ENCODE results near the gene FSD1L. TPM values are rescaled to one million over a fixed set of nuclear protein-coding genes. Genes with fewer than 3 reads are reported as not detected.

FSD1L gene
- total RNA-seq, 1 experiment from 2014 or later = 5.6 TPM

- Histone ChIP-seq H3K9me3 (ENCODE audit: insufficient read depth, low read depth) (no peaks in the 10 kb centered on the region), H2AFZ (no peak overlapping the region), H3K79me2 (ENCODE audit: low read depth) (no peaks in the 10 kb centered on the region), H3K4me2 (no peak overlapping the region), H3K27ac (no peak overlapping the region), H3K27me3 (ENCODE audit: insufficient read depth, low read depth) (no peaks in the 10 kb centered on the region), H3K36me3 (ENCODE audit: low read depth) (no peaks in the 10 kb centered on the region), H3K9me2 (ENCODE audit: insufficient read depth) (no peaks in the 10 kb centered on the region), H4K20me1 (ENCODE audit: insufficient read depth) (no peaks in the 10 kb centered on the region), H3K4me3 (no peak overlapping the region), H3K4me1 (replicated peaks; ENCODE audit: insufficient read depth) (no peaks in the 10 kb centered on the region), H3F3A (ENCODE audit: insufficient read depth, low read depth) (no peaks in the 10 kb centered on the region)
- intact Hi-C loops (cut with micrococcal nuclease; ENCODE audit: unreplicated experiment) = no loop called here
- ChIA-PET POLR2A (ENCODE audit: unreplicated experiment) (no interaction called here), CTCF (no interaction called here)
- BruUV-seq (replicated peaks) = no TSS peak
- DNase-seq = no peak
- TF ChIP-seq CTCF (conservative IDR thresholded peaks at IDR 0.05) = no peak
- no peak for TF ChIP-seq EZH2 (IDR thresholded peaks at IDR 0.05; ENCODE audit: low read depth)
Observed at GRCh38 chr9:105459336-105459735, 11.5 kb downstream of the FSD1L start.

GRCh38 chr9:105466898-105467455 is 19.1 kb downstream of the FSD1L start:
- no peak for TF ChIP-seq EZH2 (IDR thresholded peaks at IDR 0.05; ENCODE audit: low read depth)
- no peak for TF ChIP-seq CTCF (conservative IDR thresholded peaks at IDR 0.05)
- Histone ChIP-seq H3K4me1 (replicated peaks; ENCODE audit: insufficient read depth) (no peaks in the 10 kb centered on the region), H3K27me3 (ENCODE audit: insufficient read depth, low read depth) (no peaks in the 10 kb centered on the region), H3K27ac (no peak overlapping the region), H3F3A (ENCODE audit: insufficient read depth, low read depth) (no peaks in the 10 kb centered on the region), H3K9me2 (ENCODE audit: insufficient read depth) (no peaks in the 10 kb centered on the region), H3K4me3 (no peak overlapping the region), H3K36me3 (ENCODE audit: low read depth) (0 out of 2 replicates have a peak, but pooled peaks cover 4% of the 10 kb centered on the region), H4K20me1 (ENCODE audit: insufficient read depth) (no peaks in the 10 kb centered on the region), H3K79me2 (ENCODE audit: low read depth) (no peaks in the 10 kb centered on the region), H2AFZ (no peak overlapping the region), H3K9me3 (ENCODE audit: insufficient read depth, low read depth) (no peaks in the 10 kb centered on the region), H3K4me2 (no peak overlapping the region)
- no peak for DNase-seq
- BruUV-seq (replicated peaks) = no TSS peak
- CTCF ChIA-PET = no interaction called here
- intact Hi-C loops (cut with micrococcal nuclease; ENCODE audit: unreplicated experiment) = no loop called here
- POLR2A ChIA-PET (ENCODE audit: unreplicated experiment) = no interaction called here

GRCh38 chr9:105468875-105469274 is 21.0 kb downstream of the FSD1L start:
- H4K20me1 ChIP-seq (ENCODE audit: insufficient read depth) = no peaks in the 10 kb centered on the region
- H3K4me2 ChIP-seq = no peak overlapping the region
- TF ChIP-seq CTCF (conservative IDR thresholded peaks at IDR 0.05) (no peak), EZH2 (IDR thresholded peaks at IDR 0.05; ENCODE audit: low read depth) (no peak)
- H3K27ac ChIP-seq = no peak overlapping the region
- no peaks in the 10 kb centered on the region for H3K4me1 ChIP-seq (replicated peaks; ENCODE audit: insufficient read depth)
- no TSS peak for BruUV-seq (replicated peaks)
- H3K27me3 ChIP-seq (ENCODE audit: insufficient read depth, low read depth) = no peaks in the 10 kb centered on the region
- H3K4me3 ChIP-seq = no peak overlapping the region
- DNase-seq = no peak
- no peaks in the 10 kb centered on the region for H3K9me3 ChIP-seq (ENCODE audit: insufficient read depth, low read depth)
- H3F3A ChIP-seq (ENCODE audit: insufficient read depth, low read depth) = no peaks in the 10 kb centered on the region
- no peaks in the 10 kb centered on the region for H3K9me2 ChIP-seq (ENCODE audit: insufficient read depth)
- 0 out of 2 replicates have a peak, but pooled peaks cover 4% of the 10 kb centered on the region for H3K36me3 ChIP-seq (ENCODE audit: low read depth)
- no peaks in the 10 kb centered on the region for H3K79me2 ChIP-seq (ENCODE audit: low read depth)
- no peak overlapping the region for H2AFZ ChIP-seq
- POLR2A ChIA-PET (ENCODE audit: unreplicated experiment) = no interaction called here
- CTCF ChIA-PET = no interaction called here
- intact Hi-C loops (cut with micrococcal nuclease; ENCODE audit: unreplicated experiment) = no loop called here

Measured in PC-9 (cell line).